Activated CD8-positive, alpha-beta memory T cell treated with anti-CD3 and anti-CD28 coated beads, Interleukin-2, amount 10 ng/mL, durations not matched to agents 7 days and 5 days (primary cell): ENCODE data around the gene SRSF2. TPM values are rescaled to one million over a fixed set of nuclear protein-coding genes. Genes with fewer than 3 reads are reported as not detected.
"Not testable (repeated sequence)": the region's sequence is repeated elsewhere in the genome, so short reads cannot be mapped to it uniquely, and the experiment has no call there.

ENCODE experiments used
- ATAC-seq: fragments of 150-1000 bp; cut with Tn5 transposase; one replicate; pipeline ENCODE4 v1.10.0; 2021; ENCODE audit warnings: moderate library complexity
- CTCF ChIA-PET: fragments of 350-600 bp; sonication (Branson Sonifier 250); formaldehyde crosslinking; loops from one replicate; lab custom pipeline; 2021; ENCODE audit warnings: antibody characterized with exemption; lab: Charles Lee
- DNase-seq: peaks from one replicate; pipeline ENCODE4 v3.0.0-alpha.2; 2020
- H3K27ac Mint-ChIP-seq: one replicate; pipeline ENCODE4 v1.8.0; 2021; ENCODE audit warnings: mild to moderate bottlenecking, mixed read lengths
- H3K27me3 Mint-ChIP-seq: one replicate; pipeline ENCODE4 v1.8.0; 2021; ENCODE audit warnings: mixed read lengths
- H3K36me3 Mint-ChIP-seq: one replicate; pipeline ENCODE4 v1.8.0; 2021; ENCODE audit warnings: mild to moderate bottlenecking, mixed read lengths
- H3K4me1 Mint-ChIP-seq: one replicate; pipeline ENCODE4 v1.8.0; 2021; ENCODE audit warnings: mixed read lengths
- H3K4me3 Mint-ChIP-seq: one replicate; pipeline ENCODE4 v1.8.0; 2021; ENCODE audit warnings: mild to moderate bottlenecking, moderate library complexity, mixed read lengths
- H3K9me3 Mint-ChIP-seq: one replicate; pipeline ENCODE4 v1.8.0; 2022; ENCODE audit warnings: low read depth, mixed read lengths
- total RNA-seq, 2 experiments: library from RNA; stranded (reverse); gene quantifications; one replicate each; pipeline ENCODE4 v1.2.3, GENCODE V29; 2021

SRSF2 gene
- total RNA-seq, 2 experiments from 2014 or later = 443 to 471 TPM

DNA sequence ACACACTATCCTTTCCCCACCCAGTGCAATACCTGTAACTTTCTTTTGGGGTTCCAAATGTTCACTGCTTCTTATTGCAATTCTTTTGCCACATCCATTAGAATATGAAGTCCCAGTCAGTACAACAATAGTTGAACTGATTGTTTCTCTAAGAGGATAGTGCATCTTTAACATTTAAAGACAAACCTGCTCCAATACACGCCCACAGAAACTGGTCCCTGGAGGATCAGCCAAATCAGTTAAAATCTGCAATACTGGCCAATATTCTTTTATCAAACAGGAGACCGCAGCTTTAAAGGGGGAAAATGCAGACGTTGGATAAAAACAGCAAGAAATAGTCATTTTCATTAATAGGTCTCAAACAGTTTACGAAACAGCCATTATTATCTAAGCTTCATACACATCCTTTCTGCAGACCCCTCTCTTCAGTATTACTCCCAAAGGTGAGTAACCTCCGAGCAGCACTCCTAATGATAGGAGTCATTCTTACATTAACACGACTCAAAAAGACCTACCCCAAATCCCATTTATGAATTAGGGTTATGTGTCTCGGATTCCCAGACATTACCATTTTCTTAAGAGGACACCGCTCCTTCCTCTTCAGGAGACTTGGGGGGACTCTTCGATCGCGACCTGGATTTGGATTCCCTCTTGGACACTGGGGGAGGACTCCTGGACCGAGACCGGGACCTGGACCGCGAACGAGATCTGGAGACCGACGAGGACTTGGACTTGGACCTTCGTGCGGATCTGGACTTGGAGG lies 1.4 kb downstream of the SRSF2 start:
- DNase-seq = no peak
- peaks cover 48% of the 10 kb centered on the region for H3K4me1 Mint-ChIP-seq
- peaks cover 53% of the 10 kb centered on the region for H3K36me3 Mint-ChIP-seq
- H3K4me3 Mint-ChIP-seq = peak overlapping the region; percentile 88
- no peak for ATAC-seq
- H3K27me3 Mint-ChIP-seq = no peaks in the 10 kb centered on the region
- no peaks in the 10 kb centered on the region for H3K9me3 Mint-ChIP-seq
- peak overlapping the region; percentile 90 for H3K27ac Mint-ChIP-seq
- CTCF ChIA-PET = interaction anchor here (1.7 to 5.7 kb wide), 4 partner anchors 8 to 177 kb away, joined by 3 to 47 read pairs (median 16); partner anchors contain the start of genes JMJD6 and METTL23

GRCh38 chr17:76735006-76735405 lies 2.1 kb downstream of the SRSF2 start:
- no peaks in the 10 kb centered on the region for H3K27me3 Mint-ChIP-seq
- no peak for ATAC-seq
- CTCF ChIA-PET = interaction anchor here (1.7 to 5.7 kb wide), 4 partner anchors 7 to 177 kb away, joined by 3 to 47 read pairs (median 16); partner anchors contain the start of genes JMJD6 and METTL23
- H3K4me3 Mint-ChIP-seq = peak overlapping the region; percentile 88
- peaks cover 58% of the 10 kb centered on the region for H3K36me3 Mint-ChIP-seq
- peak overlapping the region; percentile 90 for H3K27ac Mint-ChIP-seq
- DNase-seq = no peak
- H3K9me3 Mint-ChIP-seq = no peaks in the 10 kb centered on the region
- H3K4me1 Mint-ChIP-seq = peaks cover 52% of the 10 kb centered on the region

DNA sequence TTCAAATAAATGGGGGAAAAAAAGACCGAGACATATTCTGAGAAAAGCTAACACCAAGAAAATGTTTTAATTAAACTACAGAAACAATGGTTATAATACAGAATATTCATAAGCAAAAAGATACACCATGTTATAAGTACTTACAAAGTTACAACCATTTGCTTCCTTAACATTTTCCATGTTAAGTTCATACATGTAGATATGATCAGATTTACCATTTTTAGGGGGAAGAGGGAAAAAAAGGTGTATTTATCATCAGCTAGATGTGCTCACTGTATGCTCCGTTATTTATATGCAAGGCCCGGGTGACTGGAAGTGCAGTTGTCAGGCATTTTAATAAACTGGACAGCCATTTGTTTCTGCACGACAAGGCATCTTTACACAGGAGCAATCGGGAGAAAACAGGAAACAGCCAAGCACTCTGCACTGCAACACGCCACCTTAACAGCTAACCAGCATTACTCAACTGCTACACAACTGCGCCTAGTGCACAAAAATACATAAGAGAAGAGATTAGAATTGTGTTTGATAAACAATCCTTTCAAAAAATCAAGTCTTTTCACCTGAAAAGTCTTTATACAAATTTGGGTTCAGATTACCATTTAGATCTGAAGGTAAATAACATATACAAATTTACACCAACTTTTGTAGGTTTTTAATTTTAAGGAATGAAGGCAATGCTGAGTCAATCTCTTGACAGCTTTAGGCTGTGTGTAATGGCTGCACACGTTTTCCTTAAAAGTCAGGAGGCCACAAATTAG lies 2.9 kb downstream of the SRSF2 start:
- H3K27ac Mint-ChIP-seq = peak overlapping the region; percentile 90
- H3K4me1 Mint-ChIP-seq = peaks cover 54% of the 10 kb centered on the region
- H3K27me3 Mint-ChIP-seq = no peaks in the 10 kb centered on the region
- no peak for DNase-seq
- H3K9me3 Mint-ChIP-seq = no peaks in the 10 kb centered on the region
- ATAC-seq = no peak
- CTCF ChIA-PET = interaction anchor here (0.6 to 5.7 kb wide), 4 partner anchors 7 to 310 kb away, joined by 3 to 47 read pairs (median 16); partner anchors contain the start of genes JMJD6 and METTL23
- peak overlapping the region; percentile 88 for H3K4me3 Mint-ChIP-seq
- H3K36me3 Mint-ChIP-seq = peaks cover 64% of the 10 kb centered on the region

GRCh38 chr17:76733618-76733957 lies 3.5 kb downstream of the SRSF2 start:
- no peak for ATAC-seq

GRCh38 chr17:76732734-76733617 lies 4.2 kb downstream of the SRSF2 start:
- Mint-ChIP-seq H3K27me3 (no peaks in the 10 kb centered on the region), H3K4me1 (peaks cover 50% of the 10 kb centered on the region), H3K9me3 (no peaks in the 10 kb centered on the region), H3K4me3 (peak overlapping the region; percentile 88), H3K27ac (peak overlapping the region; percentile 90), H3K36me3 (peaks cover 65% of the 10 kb centered on the region)
- DNase-seq = no peak
- no peak for ATAC-seq
- CTCF ChIA-PET = interaction anchor here (5.7 kb wide), 1 partner anchor 17 kb away, joined by 47 read pairs; no protein-coding TSS in a partner anchor

More at GRCh38 chr17:76733618-76733957, 3.5 kb downstream of the SRSF2 start:
- Mint-ChIP-seq H3K27me3 (no peaks in the 10 kb centered on the region), H3K36me3 (peaks cover 65% of the 10 kb centered on the region), H3K9me3 (no peaks in the 10 kb centered on the region), H3K4me1 (peaks cover 52% of the 10 kb centered on the region), H3K4me3 (peak overlapping the region; percentile 88), H3K27ac (peak overlapping the region; percentile 90)
- DNase-seq = no peak
- CTCF ChIA-PET = interaction anchor here (5.7 kb wide), 1 partner anchor 18 kb away, joined by 47 read pairs; no protein-coding TSS in a partner anchor

DNA sequence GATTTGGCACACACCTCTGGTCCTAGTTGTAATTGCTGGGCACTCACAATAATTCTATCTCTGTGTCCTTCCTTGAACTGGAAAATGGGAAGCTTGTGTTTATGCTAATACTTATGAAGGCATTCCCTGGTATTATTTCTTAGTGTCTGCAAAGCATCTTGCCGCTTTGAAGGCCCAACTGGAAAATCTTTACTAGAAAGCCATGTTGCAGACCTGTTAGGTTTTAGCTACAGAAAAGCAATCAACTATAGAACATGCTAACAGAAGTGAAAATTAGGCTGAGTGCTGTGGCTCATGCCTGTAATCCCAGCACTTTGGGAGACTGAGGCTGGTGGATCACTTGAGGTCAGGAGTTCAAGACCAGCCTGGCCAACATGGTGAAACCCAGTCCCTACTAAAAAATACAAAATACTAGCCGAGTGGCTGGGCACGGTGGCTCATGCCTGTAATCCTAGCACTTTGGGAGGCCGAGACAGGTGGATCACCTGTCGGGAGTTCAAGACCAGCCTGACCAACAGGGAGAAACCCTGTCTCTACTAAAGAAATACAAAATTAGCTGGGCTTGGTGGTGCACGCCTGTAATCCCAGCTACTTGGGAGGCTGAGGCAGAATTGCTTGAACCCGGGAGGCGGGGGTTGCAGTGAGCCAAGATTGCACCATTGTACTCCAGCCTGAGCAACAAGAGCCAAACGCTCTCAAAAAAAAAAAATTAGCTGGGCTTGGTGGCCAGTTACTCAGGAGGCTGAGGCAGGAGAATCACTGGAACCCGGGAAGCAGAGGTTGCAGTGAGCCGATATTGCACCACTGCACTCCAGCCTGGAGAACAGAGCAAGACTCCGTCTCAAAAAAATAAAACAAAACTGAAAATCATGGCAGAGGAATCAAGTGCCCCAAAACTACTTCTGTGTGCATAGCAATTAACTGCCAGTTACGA lies 5.1 kb downstream of the SRSF2 start:
- H3K36me3 Mint-ChIP-seq = peaks cover 72% of the 10 kb centered on the region
- H3K4me1 Mint-ChIP-seq = peaks cover 54% of the 10 kb centered on the region
- not testable (repeated sequence) for H3K4me3 Mint-ChIP-seq, H3K9me3 Mint-ChIP-seq, ATAC-seq, H3K27me3 Mint-ChIP-seq, DNase-seq
- CTCF ChIA-PET = interaction anchor here (0.9 to 5.7 kb wide), 2 partner anchors 16 to 21 kb away, joined by 3 to 47 read pairs; partner anchors contain the start of gene MXRA7
- peak overlapping the region; percentile 67 for H3K27ac Mint-ChIP-seq

GRCh38 chr17:76727745-76728456 lies 9.2 kb downstream of the SRSF2 start:
- Mint-ChIP-seq H3K9me3 (no peaks in the 10 kb centered on the region), H3K36me3 (peaks cover 60% of the 10 kb centered on the region), H3K4me3 (peak overlapping the region; percentile 91), H3K4me1 (peaks cover 57% of the 10 kb centered on the region), H3K27me3 (no peaks in the 10 kb centered on the region), H3K27ac (peak overlapping the region; percentile 92)
- no peak for ATAC-seq
- no peak for DNase-seq
- CTCF ChIA-PET = interaction anchor here (0.7 to 6.1 kb wide), 6 partner anchors 9 to 165 kb away, joined by 3 to 77 read pairs (median 4); partner anchors contain the start of genes MFSD11 and SRSF2

- H3K4me1 Mint-ChIP-seq = peaks cover 56% of the 10 kb centered on the region
- peaks cover 59% of the 10 kb centered on the region for H3K36me3 Mint-ChIP-seq
- CTCF ChIA-PET = interaction anchor here (0.7 to 6.1 kb wide), 5 partner anchors 10 to 164 kb away, joined by 3 to 77 read pairs (median 4); partner anchors contain the start of genes MFSD11 and SRSF2
- H3K27ac Mint-ChIP-seq = peak within 1 kb of the TSS; percentile 92
- peak within 1 kb of the TSS; percentile 91 for H3K4me3 Mint-ChIP-seq
- ATAC-seq (peak; percentile 54), DNase-seq (peak; percentile 91)
- H3K27me3 Mint-ChIP-seq = no peaks in the 10 kb centered on the region
- no peaks in the 10 kb centered on the region for H3K9me3 Mint-ChIP-seq
Observed at GRCh38 chr17:76726776-76727718, 10.1 kb downstream of the SRSF2 start, which contains the start of gene METTL23. METTL23 (plus strand) TSS chr17:76726839; CDS start chr17:76729711, 2,872 bp downstream.

GRCh38 chr17:76726231-76726775 lies 10.8 kb downstream of the SRSF2 start, which contains the start of gene JMJD6:
JMJD6 (minus strand) TSS chr17:76726606; CDS start chr17:76726475, 131 bp downstream.
- peak; percentile 82 for ATAC-seq
- DNase-seq = peak; percentile 97
- no peaks in the 10 kb centered on the region for H3K27me3 Mint-ChIP-seq
- peaks cover 56% of the 10 kb centered on the region for H3K4me1 Mint-ChIP-seq
- H3K36me3 Mint-ChIP-seq = peaks cover 61% of the 10 kb centered on the region
- CTCF ChIA-PET = interaction anchor here (0.6 to 6.1 kb wide), 3 partner anchors 11 to 46 kb away, joined by 3 to 77 read pairs (median 28); partner anchors contain the start of genes MFSD11 and SRSF2
- peak within 1 kb of the TSS; percentile 92 for H3K27ac Mint-ChIP-seq
- H3K4me3 Mint-ChIP-seq = peak within 1 kb of the TSS; percentile 91
- H3K9me3 Mint-ChIP-seq = no peaks in the 10 kb centered on the region
